Activated CD8-positive, alpha-beta T cell treated with anti-CD3 and anti-CD28 coated beads for 36 hours (primary cell): ENCODE data around the gene CCDC73. TPM values are rescaled to one million over a fixed set of nuclear protein-coding genes. Genes with fewer than 3 reads are reported as not detected.

Source experiments
- ATAC-seq: fragments of 200-7000 bp; cut with Tn5 transposase; one replicate; pipeline ENCODE4 v1.10.0; 2021; ENCODE audit warnings: mild to moderate bottlenecking, moderate library complexity
- CTCF ChIA-PET: fragments of 350-600 bp; sonication (Branson Sonifier 250); formaldehyde crosslinking; loops from one replicate; lab custom pipeline; 2021; ENCODE audit warnings: antibody characterized with exemption; lab: Charles Lee
- POLR2A ChIA-PET: fragments of 350-600 bp; sonication (Branson Sonifier 250); formaldehyde crosslinking; loops from one replicate; lab custom pipeline; 2021; ENCODE audit warnings: antibody characterized with exemption; lab: Charles Lee
- DNase-seq: peaks from one replicate; pipeline ENCODE4 v3.0.0-alpha.2; 2020
- H3K27ac Mint-ChIP-seq: one replicate; pipeline ENCODE4 v1.8.0; 2021; ENCODE audit warnings: mild to moderate bottlenecking, mixed read lengths
- H3K27me3 Mint-ChIP-seq: one replicate; pipeline ENCODE4 v1.8.0; 2021; ENCODE audit warnings: mixed read lengths
- H3K36me3 Mint-ChIP-seq: one replicate; pipeline ENCODE4 v1.8.0; 2021; ENCODE audit warnings: low read depth, mixed read lengths
- H3K4me1 Mint-ChIP-seq: one replicate; pipeline ENCODE4 v1.8.0; 2021; ENCODE audit warnings: low read depth, mixed read lengths
- H3K4me3 Mint-ChIP-seq: one replicate; pipeline ENCODE4 v1.8.0; 2021; ENCODE audit warnings: mild to moderate bottlenecking, moderate library complexity, mixed read lengths
- H3K9me3 Mint-ChIP-seq: one replicate; pipeline ENCODE4 v1.8.0; 2021; ENCODE audit warnings: mixed read lengths
- CTCF ChIP-seq: fragments of 200-600 bp; IDR thresholded peaks from one replicate; pipeline ENCODE4 v1.8.0; 2022; ENCODE audit warnings: antibody characterized with exemption, mild to moderate bottlenecking
- intact Hi-C: fragments of 100-400 bp; cut with micrococcal nuclease; formaldehyde crosslinking; loops from one replicate; pipeline ENCODE4 v1.10.0; 2022
- total RNA-seq, 2 experiments: library from RNA; stranded (reverse); gene quantifications; one replicate each; pipeline ENCODE4 v1.2.3, GENCODE V29; 2021

Gene CCDC73
- total RNA-seq, 2 experiments from 2014 or later, result not detected

- Mint-ChIP-seq H3K36me3 (no peaks in the 10 kb centered on the region), H3K27me3 (no peaks in the 10 kb centered on the region), H3K9me3 (no peaks in the 10 kb centered on the region), H3K4me3 (no peak overlapping the region), H3K27ac (no peak overlapping the region), H3K4me1 (peaks cover 19% of the 10 kb centered on the region)
- ATAC-seq (no peak), DNase-seq (no peak)
- TF ChIP-seq CTCF, result no peak
- CTCF ChIA-PET, result interaction anchor here (0.6 to 1.4 kb wide), 3 partner anchors 13 to 73 kb away, joined by 3 to 5 read pairs (median 4); no protein-coding TSS in a partner anchor
- POLR2A ChIA-PET, result no interaction called here
- intact Hi-C loops, result no loop called here
Observed at GRCh38 chr11:32821917-32822560, 27.6 kb upstream of the CCDC73 start.

- ATAC-seq (peak; percentile 70), DNase-seq (no peak)
- no peak overlapping the region for H3K4me3 Mint-ChIP-seq
- no peaks in the 10 kb centered on the region for H3K36me3 Mint-ChIP-seq
- H3K27ac Mint-ChIP-seq, result no peak overlapping the region
- TF ChIP-seq CTCF, result no peak
- H3K9me3 Mint-ChIP-seq, result no peaks in the 10 kb centered on the region
- POLR2A ChIA-PET, result no interaction called here
- H3K4me1 Mint-ChIP-seq, result peaks cover 19% of the 10 kb centered on the region
- CTCF ChIA-PET, result interaction anchor here (0.6 to 1.4 kb wide), 3 partner anchors 13 to 74 kb away, joined by 3 to 5 read pairs (median 4); no protein-coding TSS in a partner anchor
- no peaks in the 10 kb centered on the region for H3K27me3 Mint-ChIP-seq
- intact Hi-C loops, result no loop called here
Observed at GRCh38 chr11:32821517-32821916, 27.1 kb upstream of the CCDC73 start.

GRCh38 chr11:32820497-32820896 is 26.0 kb upstream of the CCDC73 start:
- Mint-ChIP-seq H3K4me1 (peaks cover 19% of the 10 kb centered on the region), H3K9me3 (no peaks in the 10 kb centered on the region), H3K27me3 (no peaks in the 10 kb centered on the region), H3K36me3 (no peaks in the 10 kb centered on the region), H3K27ac (no peak overlapping the region), H3K4me3 (no peak overlapping the region)
- no peak for TF ChIP-seq CTCF
- ATAC-seq (no peak), DNase-seq (no peak)
- CTCF ChIA-PET, result interaction anchor here (0.6 to 1.1 kb wide), 2 partner anchors 12 to 227 kb away, joined by 3 read pairs; no protein-coding TSS in a partner anchor
- intact Hi-C loops, result no loop called here
- POLR2A ChIA-PET, result interaction anchor here (0.7 kb wide), 1 partner anchor 1244 kb away, joined by 3 read pairs; no protein-coding TSS in a partner anchor

- no peak for ATAC-seq
- DNase-seq, result no peak
- H3K4me3 Mint-ChIP-seq, result no peak overlapping the region
- intact Hi-C loops, result no loop called here
- ChIA-PET POLR2A (no interaction called here), CTCF (no interaction called here)
- H3K4me1 Mint-ChIP-seq, result peaks cover 19% of the 10 kb centered on the region
- no peaks in the 10 kb centered on the region for H3K27me3 Mint-ChIP-seq
- no peak for TF ChIP-seq CTCF
- H3K9me3 Mint-ChIP-seq, result no peaks in the 10 kb centered on the region
- no peaks in the 10 kb centered on the region for H3K36me3 Mint-ChIP-seq
- no peak overlapping the region for H3K27ac Mint-ChIP-seq
Observed at GRCh38 chr11:32819187-32819586, 24.7 kb upstream of the CCDC73 start.

GRCh38 chr11:32817852-32818183 is 23.4 kb upstream of the CCDC73 start:
- Mint-ChIP-seq H3K27ac (no peak overlapping the region), H3K9me3 (no peaks in the 10 kb centered on the region), H3K4me3 (no peak overlapping the region), H3K27me3 (no peaks in the 10 kb centered on the region), H3K36me3 (no peaks in the 10 kb centered on the region), H3K4me1 (peaks cover 19% of the 10 kb centered on the region)
- ChIA-PET POLR2A (no interaction called here), CTCF (interaction anchor here (1.4 kb wide), 1 partner anchor 9 kb away, joined by 4 read pairs; no protein-coding TSS in a partner anchor)
- ATAC-seq (no peak), DNase-seq (no peak)
- intact Hi-C loops, result no loop called here
- no peak for TF ChIP-seq CTCF
